Measurements from ENCODE around the gene CRYBG1. TPM values are rescaled to one million over a fixed set of nuclear protein-coding genes. Genes with fewer than 3 reads are reported as not detected.

Gene CRYBG1
- total RNA-seq, 1 donor = 15.5 TPM

DNA sequence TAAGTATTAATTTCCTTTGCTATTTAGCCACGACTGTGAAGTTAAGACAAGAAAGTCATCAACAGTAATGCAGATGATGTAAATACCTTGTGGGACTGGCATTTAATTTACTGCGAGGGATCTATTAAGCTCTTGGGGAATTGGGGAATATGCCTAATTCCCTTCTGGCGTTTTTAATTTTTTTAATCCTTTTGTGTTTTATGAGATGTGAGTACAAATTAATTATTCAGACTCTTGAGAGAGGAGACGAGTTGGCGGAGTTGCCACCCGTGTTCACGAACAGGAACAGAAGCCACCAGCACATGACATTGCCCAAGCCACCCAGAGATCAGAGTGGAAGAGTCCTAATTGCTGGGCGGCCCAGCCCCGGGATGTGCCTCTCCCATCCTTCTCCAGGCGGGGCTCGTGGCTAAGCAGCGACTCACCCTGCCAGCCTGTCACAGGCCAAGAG, 533 bp upstream of the CRYBG1 start:
- peak overlapping the region; percentile 40 for H3K4me3 ChIP-seq (ENCODE audit: low read depth, low read length)
- TF ChIP-seq, protein P1, sequence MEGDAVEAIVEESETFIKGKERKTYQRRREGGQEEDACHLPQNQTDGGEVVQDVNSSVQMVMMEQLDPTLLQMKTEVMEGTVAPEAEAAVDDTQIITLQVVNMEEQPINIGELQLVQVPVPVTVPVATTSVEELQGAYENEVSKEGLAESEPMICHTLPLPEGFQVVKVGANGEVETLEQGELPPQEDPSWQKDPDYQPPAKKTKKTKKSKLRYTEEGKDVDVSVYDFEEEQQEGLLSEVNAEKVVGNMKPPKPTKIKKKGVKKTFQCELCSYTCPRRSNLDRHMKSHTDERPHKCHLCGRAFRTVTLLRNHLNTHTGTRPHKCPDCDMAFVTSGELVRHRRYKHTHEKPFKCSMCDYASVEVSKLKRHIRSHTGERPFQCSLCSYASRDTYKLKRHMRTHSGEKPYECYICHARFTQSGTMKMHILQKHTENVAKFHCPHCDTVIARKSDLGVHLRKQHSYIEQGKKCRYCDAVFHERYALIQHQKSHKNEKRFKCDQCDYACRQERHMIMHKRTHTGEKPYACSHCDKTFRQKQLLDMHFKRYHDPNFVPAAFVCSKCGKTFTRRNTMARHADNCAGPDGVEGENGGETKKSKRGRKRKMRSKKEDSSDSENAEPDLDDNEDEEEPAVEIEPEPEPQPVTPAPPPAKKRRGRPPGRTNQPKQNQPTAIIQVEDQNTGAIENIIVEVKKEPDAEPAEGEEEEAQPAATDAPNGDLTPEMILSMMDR (IDR thresholded peaks at IDR 0.05; ENCODE audit: insufficient read depth, low read depth, low read length) = no peak
- no peak for DNase-seq (ENCODE audit: low read depth)

DNA sequence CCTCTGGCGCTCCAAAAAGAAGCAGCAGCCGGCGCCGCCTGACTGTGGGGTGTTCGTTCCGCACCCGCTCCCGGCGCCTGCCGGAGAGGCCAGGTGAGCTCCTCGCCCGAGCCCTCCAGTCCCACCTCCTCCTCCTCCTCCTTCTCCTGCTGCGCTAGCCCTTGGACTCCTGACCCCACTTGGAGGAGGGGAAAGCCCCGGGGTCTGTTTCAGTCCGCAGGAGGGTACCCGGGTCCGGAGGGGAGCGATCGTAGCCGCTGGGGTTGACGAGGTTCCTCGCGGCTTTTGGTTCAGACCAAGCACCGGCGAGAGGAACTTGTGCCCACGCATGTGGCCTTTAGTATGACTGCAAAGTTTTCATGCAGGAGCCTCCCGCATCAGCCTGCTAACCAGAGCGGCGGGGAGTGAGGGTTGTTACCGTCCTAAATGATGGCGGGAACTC, 493 bp downstream of the CRYBG1 start:
- TF ChIP-seq, protein P1 (IDR thresholded peaks at IDR 0.05; ENCODE audit: insufficient read depth, low read depth, low read length) = no peak
- no peak for DNase-seq (ENCODE audit: low read depth)
- peak overlapping the region; percentile 40 for H3K4me3 ChIP-seq (ENCODE audit: low read depth, low read length)

DNA sequence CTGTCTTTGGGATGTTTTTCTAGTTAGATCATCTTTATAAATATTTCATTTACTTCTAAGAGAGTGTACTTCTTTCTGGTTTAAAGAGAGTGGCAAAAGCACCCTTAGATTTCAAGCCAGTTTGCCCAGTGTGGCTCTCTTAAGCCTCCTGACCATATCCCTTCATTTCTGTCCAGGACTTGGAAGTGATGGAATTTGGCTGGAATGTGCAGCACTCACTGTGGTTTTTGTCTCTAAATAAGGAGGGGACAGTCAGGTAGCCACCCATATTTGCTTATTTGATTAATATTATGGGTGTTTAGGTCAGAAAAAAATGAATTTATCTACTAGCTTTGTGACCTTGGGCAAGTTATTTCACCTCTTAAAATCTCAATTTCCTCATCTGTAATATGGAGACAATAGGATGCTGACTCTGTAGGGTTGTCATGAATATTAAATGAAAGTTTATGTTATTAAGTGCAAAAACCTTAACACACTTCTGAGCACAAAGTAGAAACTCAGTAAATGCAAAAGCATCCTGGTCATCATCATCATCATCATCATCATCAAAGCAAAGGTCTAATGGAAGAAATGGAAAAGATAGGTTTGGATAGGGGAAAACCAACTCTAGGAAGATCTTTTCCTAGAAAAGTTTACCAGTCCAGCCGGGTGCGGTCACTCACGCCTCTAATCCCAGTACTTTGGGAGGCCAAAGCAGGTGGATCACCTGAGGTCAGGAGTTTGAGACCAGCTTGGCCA, 3.1 kb downstream of the CRYBG1 start:
- TF ChIP-seq, protein P1 (IDR thresholded peaks at IDR 0.05; ENCODE audit: insufficient read depth, low read depth, low read length) = no peak
- no peak for DNase-seq (ENCODE audit: low read depth)
- no peak overlapping the region for H3K4me3 ChIP-seq (ENCODE audit: low read depth, low read length)

DNA sequence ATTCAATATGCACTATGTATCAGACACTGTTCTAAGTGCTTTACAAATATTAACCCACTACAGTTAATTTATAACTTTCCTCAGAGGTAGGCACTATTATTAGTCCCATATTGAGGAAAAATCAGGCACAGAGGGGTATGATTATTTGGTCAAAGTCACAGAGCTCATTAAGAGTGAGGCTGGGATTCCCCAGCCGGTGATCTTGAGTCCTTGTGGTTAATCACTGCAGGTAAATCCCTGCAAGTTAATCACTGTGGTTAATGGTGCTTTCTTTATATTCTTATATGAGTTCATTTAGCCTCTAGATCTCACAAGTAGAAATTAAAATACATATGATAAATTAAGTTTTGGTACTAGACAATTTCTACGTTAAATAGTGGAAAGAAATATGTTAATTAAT, 9.2 kb downstream of the CRYBG1 start:
- TF ChIP-seq, protein P1 (IDR thresholded peaks at IDR 0.05; ENCODE audit: insufficient read depth, low read depth, low read length) = no peak
- no peak overlapping the region for H3K4me3 ChIP-seq (ENCODE audit: low read depth, low read length)
- DNase-seq (ENCODE audit: low read depth) = no peak

DNA sequence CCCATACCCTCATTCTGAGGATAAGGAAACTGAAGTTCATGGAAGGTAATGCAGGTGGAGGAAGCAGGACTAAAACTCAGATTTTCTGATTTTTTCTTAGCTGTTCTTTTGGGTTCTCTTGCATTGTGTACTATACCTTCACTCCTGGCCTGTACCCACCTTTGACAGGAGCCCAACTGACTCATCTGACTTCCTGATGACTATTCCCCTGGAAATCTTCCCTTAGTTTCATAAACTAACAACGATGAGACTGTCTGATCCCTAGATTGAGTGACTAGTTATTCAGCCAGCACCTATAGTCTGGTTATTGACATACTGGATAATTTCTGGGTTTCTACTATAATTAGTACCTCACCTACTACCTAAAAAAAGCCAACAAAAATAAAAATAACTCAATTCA, 10.1 kb downstream of the CRYBG1 start:
- TF ChIP-seq, protein P1 (IDR thresholded peaks at IDR 0.05; ENCODE audit: insufficient read depth, low read depth, low read length) = no peak
- no peak for DNase-seq (ENCODE audit: low read depth)
- H3K4me3 ChIP-seq (ENCODE audit: low read depth, low read length) = no peak overlapping the region

DNA sequence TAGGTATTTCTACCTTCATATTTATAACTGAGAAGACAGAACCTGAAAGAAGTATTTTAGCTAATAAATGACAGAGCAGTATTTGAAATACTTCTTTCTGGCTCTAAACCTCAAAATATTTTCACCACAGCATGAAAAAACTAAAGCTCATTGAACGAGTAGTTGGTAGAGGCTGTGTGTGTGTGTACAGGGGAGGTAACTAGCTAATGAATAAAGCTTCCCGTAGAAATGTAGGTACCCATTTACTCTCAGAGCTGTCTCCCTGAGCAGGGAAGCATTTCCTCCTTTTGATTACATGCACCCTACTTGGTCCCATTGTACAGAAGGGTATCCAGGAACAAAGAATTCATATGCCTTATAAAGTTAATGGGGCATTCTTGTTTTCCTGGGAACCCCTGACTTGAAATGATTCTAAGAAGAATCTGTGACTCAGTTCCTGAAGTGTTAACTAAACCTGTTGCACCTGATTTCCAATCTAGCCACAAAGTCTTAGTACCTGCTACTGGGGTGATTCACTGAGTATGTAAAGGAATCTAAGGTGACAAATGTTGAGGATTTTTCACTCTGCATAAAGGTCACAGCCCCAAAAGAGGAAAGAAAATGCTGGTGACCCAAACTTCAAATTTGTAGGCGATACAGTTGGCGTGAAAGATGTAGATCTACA, 12.5 kb downstream of the CRYBG1 start:
- DNase-seq (ENCODE audit: low read depth) = no peak
- TF ChIP-seq, protein P1 (IDR thresholded peaks at IDR 0.05; ENCODE audit: insufficient read depth, low read depth, low read length) = no peak
- H3K4me3 ChIP-seq (ENCODE audit: low read depth, low read length) = no peak overlapping the region
